Liver (tissue), 9 donors: ENCODE results near the gene ZNF276. TPM values are rescaled to one million over a fixed set of nuclear protein-coding genes. Genes with fewer than 3 reads are reported as not detected.

Source experiments
- DNase-seq: peaks from one replicate; pipeline ENCODE4 v3.0.0-alpha.2; 2017; ENCODE audit warnings: low spot score
- H3K27ac ChIP-seq, 2 donors: one replicate each; pipeline ENCODE4 v1.7.0; 2013; ENCODE audit warnings: inconsistent platforms in 2 of 2, low read length in 2 of 2, control low read depth in 1 of 2, low read depth in 1 of 2, mild to moderate bottlenecking in 1 of 2
- H3K27me3 ChIP-seq, 4 donors: one replicate each; pipeline versions ENCODE4 v1.6.1 to v1.7.0; 2013; ENCODE audit warnings: low read length in 3 of 4, inconsistent platforms in 1 of 4, mild to moderate bottlenecking in 1 of 4, moderate library complexity in 1 of 4; ENCODE audit not compliant: control insufficient read depth in 4 of 4, insufficient read depth in 4 of 4
- H3K36me3 ChIP-seq, 4 donors: one replicate each; pipeline versions ENCODE4 v1.6.1 to v1.7.0; 2013; ENCODE audit warnings: low read length in 3 of 4, mild to moderate bottlenecking in 3 of 4, low read depth in 1 of 4, moderate library complexity in 1 of 4; ENCODE audit not compliant: control insufficient read depth in 4 of 4, insufficient read depth in 3 of 4
- H3K4me1 ChIP-seq, 4 donors: one replicate each; pipeline versions ENCODE4 v1.6.1 to v1.7.0; 2013; ENCODE audit warnings: low read length in 3 of 4, mild to moderate bottlenecking in 3 of 4, moderate library complexity in 1 of 4; ENCODE audit not compliant: control insufficient read depth in 4 of 4, insufficient read depth in 4 of 4
- H3K4me3 ChIP-seq, 3 donors: one replicate each; pipeline versions ENCODE4 v1.6.1 to v1.7.0; 2013; ENCODE audit warnings: low read length in 3 of 3, control low read depth in 1 of 3, low read depth in 1 of 3, mild to moderate bottlenecking in 1 of 3
- H3K9ac ChIP-seq, 2 donors: one replicate each; pipeline ENCODE4 v1.7.0; 2013; ENCODE audit warnings: low read length in 2 of 2, mild to moderate bottlenecking in 2 of 2, moderate library complexity in 2 of 2, control low read depth in 1 of 2, low read depth in 1 of 2
- H3K9me3 ChIP-seq, 4 donors: one replicate each; pipeline versions ENCODE4 v1.6.1 to v1.7.0; 2013; ENCODE audit warnings: low read length in 3 of 4; ENCODE audit not compliant: control insufficient read depth in 4 of 4
- ATF3 ChIP-seq: IDR thresholded peaks from 2 replicates; pipeline ENCODE4 v1.6.1; 2016; ENCODE audit warnings: antibody characterized with exemption
- CTCF ChIP-seq: fragments of 150-350 bp; IDR thresholded peaks from 2 replicates; pipeline ENCODE4 v1.5.1; 2017; ENCODE audit warnings: improper control_type of control experiment, low read depth, low read length; ENCODE audit not compliant: missing input control
- FOXA2 ChIP-seq: IDR thresholded peaks from 2 replicates; pipeline ENCODE4 v1.6.1; 2016; ENCODE audit warnings: antibody characterized with exemption
- JUND ChIP-seq, 2 donors: IDR thresholded peaks; 2 replicates each; pipeline ENCODE4 v1.6.1; 2016; ENCODE audit warnings: antibody characterized with exemption in 2 of 2
- NR2F2 ChIP-seq: IDR thresholded peaks from 2 replicates; pipeline ENCODE4 v1.6.1; 2016; ENCODE audit warnings: antibody characterized with exemption
- RAD21 ChIP-seq, 2 donors: IDR thresholded peaks; 2 replicates each; pipeline ENCODE4 v1.6.1; 2016; ENCODE audit warnings: antibody characterized with exemption in 2 of 2, mild to moderate bottlenecking in 2 of 2
- REST ChIP-seq: IDR thresholded peaks from 2 replicates; pipeline ENCODE4 v1.6.1; 2016; ENCODE audit warnings: antibody characterized with exemption, mild to moderate bottlenecking
- YY1 ChIP-seq: IDR thresholded peaks from 2 replicates; pipeline ENCODE4 v1.6.1; 2016; ENCODE audit warnings: antibody characterized with exemption, mild to moderate bottlenecking
- ZBTB33 ChIP-seq: IDR thresholded peaks from 2 replicates; pipeline ENCODE4 v1.6.1; 2016; ENCODE audit warnings: antibody characterized with exemption
- WGBS: extraction: QIAGEN DNeasy Blood & Tissue Kit; methylation state at CpG from one replicate; pipeline ENCODE4 v1.1.7; 2013; 5-methylcytosine and 5-hydroxymethylcytosine counted together
- polyA plus RNA-seq, 2 donors: library from polyadenylated mRNA; stranded (reverse) in 1 of 2; unstranded in 1 of 2; fragments of 200-250 nt in 1 of 2; fragments of >200 nt in 1 of 2; fragmentation: Nextera tagmentation in 1 of 2; extraction: Ambion mirVana in 1 of 2; gene quantifications; one replicate each; pipeline versions ENCODE4 v1.2.1 to v1.2.3, GENCODE V29; 2013 to 2015
- total RNA-seq, 2 donors: library from RNA; depleted of rRNA; stranded (reverse); fragments of >200 nt; gene quantifications; one replicate each; pipeline ENCODE4 v1.2.3, GENCODE V29; 2014
- donor health status: healthy.
- donor health status: healthy.
- donor health status: healthy.
- donor health status: healthy.
- donor health status: healthy.

Gene ZNF276
- total and polyA plus RNA-seq, 4 donors, result 4.9 to 22.8 (median 8.7) TPM

- TF ChIP-seq REST (no peak), YY1 (no peak)
Measured at GRCh38 chr16:89732918-89733242, 11.5 kb downstream of the ZNF276 start (continued).

GRCh38 chr16:89733322-89733721 lies 12.0 kb downstream of the ZNF276 start:
- Histone ChIP-seq H3K9ac (no peak overlapping the region), H3K4me3 (no peak overlapping the region), H3K27ac (no peak overlapping the region), H3K4me1 (peaks cover 4 to 27% (median 21%) of the 10 kb centered on the region in 4 donors), H3K9me3 (no peaks in the 10 kb centered on the region), H3K27me3 (no peaks in the 10 kb centered on the region), H3K36me3 (peaks cover 37 to 79% (median 45%) of the 10 kb centered on the region in 4 donors)
- 91% methylated on average over 17 of the region's 17 CpGs for WGBS
- TF ChIP-seq ATF3 (no peak), FOXA2 (no peak)
- DNase-seq, result no peak

GRCh38 chr16:89733792-89734191 lies 12.5 kb downstream of the ZNF276 start:
- Histone ChIP-seq H3K9me3 (no peaks in the 10 kb centered on the region), H3K27ac (no peak overlapping the region), H3K4me1 (peaks cover 3 to 24% (median 19%) of the 10 kb centered on the region in 4 donors), H3K36me3 (peaks cover 40 to 83% (median 47%) of the 10 kb centered on the region in 4 donors), H3K4me3 (no peak overlapping the region), H3K9ac (no peak overlapping the region), H3K27me3 (no peaks in the 10 kb centered on the region)
- 92% methylated on average over 21 of the region's 21 CpGs for whole genome bisulfite sequencing
- DNase-seq, result no peak
- no peak for TF ChIP-seq NR2F2
- TF ChIP-seq CTCF, result no peak
- TF ChIP-seq RAD21 (IDR thresholded peaks at IDR 0.05), result no peak
- no peak for TF ChIP-seq ATF3
- no peak for TF ChIP-seq ZBTB33
- TF ChIP-seq JUND (IDR thresholded peaks at IDR 0.05), result no peak
